SJCRH30 (cell line): ENCODE measurements around the gene DDX41. TPM values are rescaled to one million over a fixed set of nuclear protein-coding genes. Genes with fewer than 3 reads are reported as not detected.

ENCODE experiments used
- DNase-seq, 2 experiments: peaks; one replicate each; pipeline ENCODE4 v3.0.0-alpha.2; 2015 to 2020
- H3K27ac ChIP-seq: fragments of 250-450 bp; sonication (Bioruptor Pico); 2 replicates; pipeline ENCODE4 v1.5.1; 2020; ENCODE audit warnings: mild to moderate bottlenecking, moderate library complexity
- H3K27me3 ChIP-seq: fragments of 250-450 bp; sonication (Bioruptor Pico); 2 replicates; pipeline ENCODE4 v1.5.1; 2020; ENCODE audit warnings: mild to moderate bottlenecking, moderate library complexity
- H3K36me3 ChIP-seq: fragments of 250-450 bp; sonication (Bioruptor Pico); 2 replicates; pipeline ENCODE4 v1.5.1; 2020; ENCODE audit warnings: mild to moderate bottlenecking, moderate library complexity
- H3K4me1 ChIP-seq: fragments of 250-450 bp; sonication (Bioruptor Pico); 2 replicates; pipeline ENCODE4 v1.5.1; 2020; ENCODE audit warnings: mild to moderate bottlenecking, moderate library complexity
- H3K4me3 ChIP-seq: fragments of 250-450 bp; sonication (Bioruptor Pico); 2 replicates; pipeline ENCODE4 v1.5.1; 2020; ENCODE audit warnings: mild to moderate bottlenecking, moderate library complexity
- H3K9me3 ChIP-seq: fragments of 250-450 bp; sonication (Bioruptor Pico); replicated peaks from 2 replicates; pipeline ENCODE4 v1.5.1; 2020; ENCODE audit warnings: mild to moderate bottlenecking, moderate library complexity
- total RNA-seq: library from RNA; depleted of rRNA; stranded (reverse); fragments of >200 nt; shearing (Covaris generic); gene quantifications from 2 replicates; pipeline ENCODE4 v1.2.3, GENCODE V29; 2014; rRNA removed

The DDX41 gene
- total RNA-seq, 1 experiment from 2014 or later, result 68.5 TPM

DNA sequence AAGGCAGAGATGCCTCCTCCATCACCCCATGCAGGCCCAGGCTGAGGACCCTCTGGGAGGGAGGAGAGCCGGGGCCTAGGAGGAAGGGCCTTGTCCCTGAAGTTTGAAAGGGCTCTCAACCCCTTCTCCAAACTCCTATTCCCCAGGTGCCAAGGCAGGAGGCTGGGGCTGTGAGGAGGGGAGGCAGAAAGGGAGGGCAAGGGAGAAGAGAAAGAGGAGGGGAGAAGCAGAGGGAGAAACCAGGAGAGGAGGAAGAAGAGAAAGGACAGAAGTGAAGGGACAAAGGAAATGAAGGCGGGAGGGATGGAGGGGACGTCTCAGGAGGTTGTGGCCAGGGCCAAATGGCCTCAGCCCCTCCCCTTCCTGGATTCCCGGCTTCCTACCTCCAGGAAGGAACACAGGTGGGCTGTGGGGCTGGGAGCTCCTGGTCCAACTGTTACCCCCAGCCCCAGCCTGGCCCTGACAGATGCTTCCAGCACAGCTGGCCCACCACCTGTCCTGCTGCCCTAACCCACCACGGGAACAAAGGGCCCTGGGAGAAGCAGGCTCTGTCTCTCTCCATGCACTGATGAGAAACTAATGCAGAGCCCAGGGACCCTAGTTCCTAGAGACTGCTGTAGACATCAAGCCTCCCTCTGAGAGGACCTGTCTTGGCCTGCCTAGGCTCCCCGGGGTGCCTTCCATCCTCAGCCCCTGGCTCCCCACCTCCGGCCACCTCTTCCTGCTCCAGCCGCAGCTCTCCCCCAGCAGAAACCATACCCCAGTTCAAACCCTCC lies 46.8 kb downstream of the DDX41 start:
- peak overlapping the region; percentile 51 for H3K27ac ChIP-seq
- peaks cover 73% of the 10 kb centered on the region for H3K36me3 ChIP-seq
- 0 out of 2 replicates have a peak, but pooled peaks cover 3% of the 10 kb centered on the region for H3K9me3 ChIP-seq
- peak in 1 of 2 experiments; percentile 65 for DNase-seq
- H3K27me3 ChIP-seq, result no peaks in the 10 kb centered on the region
- peaks cover 31% of the 10 kb centered on the region for H3K4me1 ChIP-seq
- H3K4me3 ChIP-seq, result no peak overlapping the region

DNA sequence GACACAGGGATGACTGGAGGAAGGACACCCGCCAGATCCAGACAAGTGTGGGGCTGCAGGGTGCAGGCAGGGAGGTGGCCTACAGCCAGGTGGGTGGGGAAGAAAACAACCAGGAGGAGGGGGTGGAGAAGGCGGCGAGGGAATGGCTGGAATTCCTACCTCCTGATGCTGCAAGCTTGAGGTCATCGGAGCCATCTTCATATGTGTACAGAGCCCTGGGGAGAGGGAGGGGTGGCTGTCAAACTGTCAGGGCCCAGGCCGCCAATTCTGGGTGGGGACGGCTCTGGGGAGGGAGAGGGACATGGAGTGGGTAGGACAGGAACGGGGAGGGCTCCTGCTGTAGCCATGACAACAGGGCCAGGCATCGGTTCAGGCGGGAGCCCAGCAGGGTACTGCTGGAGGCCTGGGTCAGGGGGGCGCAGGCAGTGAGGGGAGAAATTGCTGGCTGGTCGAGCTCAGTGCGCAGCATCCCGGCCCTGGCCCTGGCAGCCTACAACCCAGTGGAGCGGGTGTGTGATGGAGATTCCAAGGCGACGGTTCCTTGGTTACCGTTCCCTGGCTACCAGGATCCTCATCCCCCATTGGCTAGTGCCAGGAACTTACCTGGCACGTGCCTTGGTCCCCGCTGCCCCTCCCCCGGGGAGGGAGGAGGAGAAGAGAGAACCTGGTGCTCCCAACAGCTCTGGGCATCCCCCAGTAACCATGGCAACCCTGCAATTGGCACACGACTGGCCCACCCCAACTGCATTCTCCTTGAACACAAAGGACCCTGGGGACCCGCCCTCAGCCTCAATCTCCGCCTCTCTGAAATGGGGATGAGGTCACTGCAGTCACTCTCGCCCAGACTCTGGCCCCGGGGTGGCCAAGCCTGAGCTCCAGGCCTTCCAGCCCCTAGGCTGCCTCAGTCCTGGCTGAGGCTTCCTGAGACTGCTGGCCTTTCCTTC lies 47.8 kb downstream of the DDX41 start:
- Histone ChIP-seq H3K4me3 (no peak overlapping the region), H3K9me3 (0 out of 2 replicates have a peak, but pooled peaks cover 3% of the 10 kb centered on the region), H3K27ac (no peak overlapping the region; the same call in 1 of the 2 replicates), H3K27me3 (no peaks in the 10 kb centered on the region), H3K36me3 (peaks cover 82% of the 10 kb centered on the region), H3K4me1 (peaks cover 28% of the 10 kb centered on the region)
- no peak for DNase-seq

DNA sequence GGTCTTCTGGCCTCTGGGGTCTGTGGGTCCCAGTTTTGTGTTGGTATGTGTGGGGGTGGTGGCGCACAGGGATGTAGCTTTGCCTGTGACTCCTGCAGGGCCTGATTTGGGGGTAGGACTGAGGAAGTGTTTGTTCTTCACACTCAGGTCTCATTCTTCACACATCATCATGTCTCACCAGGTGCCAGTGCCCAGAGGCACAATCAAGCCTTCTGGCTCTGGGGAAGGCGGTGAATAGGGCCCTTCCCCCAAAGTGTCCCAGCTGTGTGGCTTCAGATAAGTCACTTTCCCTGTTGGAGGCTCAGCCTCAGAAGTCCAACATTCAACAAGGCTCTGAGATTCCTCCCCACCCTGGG lies 48.5 kb downstream of the DDX41 start:
- H3K36me3 ChIP-seq, result peaks cover 89% of the 10 kb centered on the region

DNA sequence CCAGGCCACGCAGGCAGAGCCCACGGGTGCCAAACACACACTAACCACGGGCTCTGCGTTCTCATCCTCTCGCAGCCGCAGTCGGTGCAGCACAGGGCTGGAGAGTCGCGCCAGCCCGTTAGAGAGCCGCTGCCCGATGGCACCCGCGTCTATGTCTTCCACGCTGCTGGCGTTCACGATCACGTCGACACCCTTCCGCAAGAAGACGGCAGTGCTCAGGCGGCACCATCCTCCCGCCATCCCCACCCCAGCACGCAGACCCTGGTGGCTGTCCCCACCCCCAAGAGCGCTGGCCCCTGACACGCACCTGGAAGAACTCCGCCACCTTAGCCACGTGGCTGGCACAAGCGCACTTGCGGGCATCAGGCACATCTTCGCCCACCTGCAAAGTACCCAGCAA lies 49.3 kb downstream of the DDX41 start:
- Histone ChIP-seq H3K36me3 (peaks cover 96% of the 10 kb centered on the region), H3K4me3 (no peak overlapping the region)

More for the DNA sequence above, 48.5 kb downstream of the DDX41 start:
- peaks cover 27% of the 10 kb centered on the region for H3K4me1 ChIP-seq
- H3K4me3 ChIP-seq, result no peak overlapping the region
- 0 out of 2 replicates have a peak, but pooled peaks cover 3% of the 10 kb centered on the region for H3K9me3 ChIP-seq
- no peaks in the 10 kb centered on the region for H3K27me3 ChIP-seq
- H3K27ac ChIP-seq, result no peak overlapping the region
- DNase-seq, result no peak

DNA sequence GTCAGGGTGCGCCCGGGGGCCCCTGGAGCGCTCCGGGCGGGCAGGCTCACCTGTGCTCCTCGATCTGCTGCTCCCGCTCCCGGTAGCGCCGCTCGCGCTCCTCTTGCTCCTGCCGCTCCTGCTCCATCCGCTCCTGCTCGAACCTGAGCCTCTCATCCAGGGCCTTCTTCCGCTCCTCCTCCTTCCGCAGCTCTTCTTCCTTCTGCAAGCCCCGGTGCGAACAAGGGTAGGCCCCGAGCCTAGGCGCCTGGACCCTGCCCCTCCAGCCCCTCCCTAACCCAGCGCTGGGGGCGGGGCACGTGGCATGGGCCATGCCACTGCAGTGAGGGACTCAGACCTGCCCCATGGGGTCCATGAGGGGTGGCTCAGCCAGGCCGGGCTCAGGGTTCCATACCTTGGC lies 49.9 kb downstream of the DDX41 start:
- no peak overlapping the region for H3K27ac ChIP-seq
- H3K4me3 ChIP-seq, result no peak overlapping the region
- peaks cover 95% of the 10 kb centered on the region for H3K36me3 ChIP-seq
- peaks cover 24% of the 10 kb centered on the region for H3K4me1 ChIP-seq
- H3K9me3 ChIP-seq, result 0 out of 2 replicates have a peak, but pooled peaks cover 3% of the 10 kb centered on the region
- no peak for DNase-seq
- H3K27me3 ChIP-seq, result no peaks in the 10 kb centered on the region

More for the DNA sequence above, 49.3 kb downstream of the DDX41 start:
- Histone ChIP-seq H3K9me3 (0 out of 2 replicates have a peak, but pooled peaks cover 3% of the 10 kb centered on the region), H3K4me1 (peaks cover 27% of the 10 kb centered on the region), H3K27ac (no peak overlapping the region), H3K27me3 (no peaks in the 10 kb centered on the region)
- no peak for DNase-seq

DNA sequence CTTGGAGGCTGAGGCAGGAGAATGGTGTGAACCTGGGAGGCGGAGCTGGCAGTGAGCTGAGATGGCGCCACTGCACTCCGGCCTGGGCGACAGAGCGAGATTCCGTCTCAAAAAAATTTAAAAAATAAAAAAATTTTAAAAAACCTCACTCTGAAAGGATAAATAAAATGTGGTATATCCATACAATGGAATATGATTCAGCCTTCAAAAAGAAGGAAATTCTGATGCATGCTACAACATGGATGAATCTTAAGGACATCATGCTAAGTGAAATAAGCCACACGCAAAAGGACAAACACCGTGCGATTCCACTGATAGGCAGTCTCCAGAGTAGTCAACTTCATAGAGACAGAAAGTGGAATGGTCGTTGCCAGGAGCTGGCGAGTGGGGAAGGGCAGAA lies 51.7 kb downstream of the DDX41 start:
- H3K9me3 ChIP-seq, result 0 out of 2 replicates have a peak, but pooled peaks cover 3% of the 10 kb centered on the region
- H3K27me3 ChIP-seq, result no peaks in the 10 kb centered on the region
- DNase-seq, result no peak
- no peak overlapping the region for H3K4me3 ChIP-seq
- H3K27ac ChIP-seq, result no peak overlapping the region
- peaks cover 6% of the 10 kb centered on the region for H3K4me1 ChIP-seq
- H3K36me3 ChIP-seq, result peaks cover 92% of the 10 kb centered on the region

DNA sequence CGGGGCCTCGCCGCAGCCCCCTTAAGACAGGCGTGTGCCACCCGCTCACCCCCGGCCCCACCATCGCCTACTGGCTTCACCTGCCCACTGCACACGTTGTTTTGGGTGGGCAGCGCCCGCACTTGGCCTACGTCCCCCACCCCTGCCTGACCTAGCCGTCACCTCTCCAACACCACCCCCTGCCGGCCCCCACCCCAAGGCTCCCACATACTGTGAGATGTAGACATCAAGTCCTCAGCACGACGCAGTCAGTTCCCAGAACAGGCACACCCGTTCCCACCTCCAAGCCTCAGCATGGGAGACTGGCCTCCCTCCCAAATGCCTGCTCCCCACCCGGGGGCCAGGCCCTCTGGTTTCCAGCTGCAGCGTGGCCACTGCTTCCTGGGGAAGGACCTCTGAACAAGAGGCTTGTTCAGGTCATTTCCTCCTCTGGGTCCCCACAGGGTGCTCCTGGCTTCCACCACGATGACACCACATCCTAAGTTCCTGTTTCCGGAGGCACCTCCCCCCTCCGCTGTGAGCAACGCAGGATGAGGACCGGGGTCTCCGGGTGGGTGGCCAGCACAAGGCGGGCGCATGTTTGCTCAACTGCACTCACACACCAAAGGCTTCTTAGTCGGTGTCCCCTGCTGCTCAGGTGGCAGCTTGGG lies 54.6 kb downstream of the DDX41 start:
- H3K36me3 ChIP-seq, result peaks cover 94% of the 10 kb centered on the region
- no peak overlapping the region for H3K27ac ChIP-seq
- H3K27me3 ChIP-seq, result no peaks in the 10 kb centered on the region
- no peak for DNase-seq
- no peak overlapping the region for H3K4me3 ChIP-seq
- 0 out of 2 replicates have a peak, but pooled peaks cover 3% of the 10 kb centered on the region for H3K9me3 ChIP-seq
- no peaks in the 10 kb centered on the region for H3K4me1 ChIP-seq

Other genes with a start within 250 kb of the DDX41 start
- 24.1 and 25.4 TPM in 2 replicates for gene RAB24, start 213.2 kb downstream of the DDX41 start, total RNA-seq
- gene PRELID1, start 213.2 kb downstream of the DDX41 start, total RNA-seq, result 226 and 259 TPM in 2 replicates
- gene MXD3, start 205.1 kb downstream of the DDX41 start, total RNA-seq, result 36.6 and 37.6 TPM in 2 replicates
- gene LMAN2, start 165.3 kb downstream of the DDX41 start, total RNA-seq, result 144 and 156 TPM in 2 replicates
- 4.0 and 4.8 TPM in 2 replicates for gene RGS14, start 159.0 kb downstream of the DDX41 start, total RNA-seq
- not detected in 2 replicates for gene SLC34A1, start 132.5 kb downstream of the DDX41 start, total RNA-seq
- not detected in 2 replicates for gene PFN3, start 116.3 kb downstream of the DDX41 start, total RNA-seq
- 5.9 and 6.5 TPM in 2 replicates for gene F12, start 107.4 kb downstream of the DDX41 start, total RNA-seq
- gene GRK6, start 90.3 kb downstream of the DDX41 start, total RNA-seq, result 45.1 and 48.4 TPM in 2 replicates
- 6.4 TPM in 2 replicates for gene PRR7, start 70.1 kb downstream of the DDX41 start, total RNA-seq
- gene DBN1, start 43.3 kb downstream of the DDX41 start, total RNA-seq, result 239 and 265 TPM in 2 replicates
- 58.4 and 68.5 TPM in 2 replicates for gene PDLIM7, start 19.4 kb downstream of the DDX41 start, total RNA-seq
- gene DOK3, start 7.1 kb downstream of the DDX41 start, total RNA-seq, result 3.0 and 6.2 TPM in 2 replicates
- gene FAM193B, start 37.6 kb upstream of the DDX41 start, total RNA-seq, result 30.8 and 33.8 TPM in 2 replicates
- 70.9 and 76.2 TPM in 2 replicates for gene TMED9, start 75.2 kb upstream of the DDX41 start, total RNA-seq
- 17.4 and 22.3 TPM in 2 replicates for gene B4GALT7, start 83.2 kb upstream of the DDX41 start, total RNA-seq